ENCODE results near the gene EPGN. TPM values are rescaled to one million over a fixed set of nuclear protein-coding genes. Genes with fewer than 3 reads are reported as not detected.

The EPGN gene
- polyA plus RNA-seq, 1 donor (not counting 4 experiments of a cell fraction or from before 2014, with no cell fraction given), result 330 TPM

DNA sequence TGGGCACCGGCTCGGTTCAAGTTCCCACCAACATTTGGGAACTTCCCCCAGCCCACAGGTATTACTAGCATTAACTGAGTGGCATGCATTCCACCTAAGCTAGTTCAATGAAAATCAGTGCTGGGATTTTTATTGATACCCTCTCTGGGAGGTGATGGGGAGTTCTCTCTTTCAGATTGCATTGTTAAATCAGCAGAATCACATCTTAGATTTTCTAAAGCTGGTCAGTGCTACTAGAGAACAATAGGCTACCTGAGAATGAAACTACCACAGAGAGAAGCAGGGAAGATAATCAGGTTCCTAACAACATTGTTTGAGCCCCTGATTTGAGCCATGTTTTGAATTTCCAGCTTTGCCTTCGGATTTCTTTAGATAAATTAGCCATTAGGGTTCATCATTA is 16.0 kb downstream of the EPGN start:
- H3K79me2 ChIP-seq (ENCODE audit: control insufficient read depth, insufficient read depth, low read length), result no peaks in the 10 kb centered on the region
- DNase-seq (ENCODE audit: low read depth, low spot score) (no peak), FAIRE-seq (no peak)
- H3K4me1 ChIP-seq (ENCODE audit: control insufficient read depth, extremely low read depth, insufficient read depth, low read length), result peaks cover 46% of the 10 kb centered on the region
- no peak overlapping the region for H2AFZ ChIP-seq (ENCODE audit: control insufficient read depth, low read length)
- no peak overlapping the region for H3K4me2 ChIP-seq (ENCODE audit: control insufficient read depth, extremely low read depth, insufficient read depth, low read depth, low read length)
- H3K27me3 ChIP-seq (ENCODE audit: control insufficient read depth, extremely low read depth, insufficient read depth, low read length), result no peaks in the 10 kb centered on the region
- H3K27ac ChIP-seq (ENCODE audit: control insufficient read depth, insufficient read depth, low read length), result no peak overlapping the region
- H3K36me3 ChIP-seq (ENCODE audit: control insufficient read depth in 2 of 2, extremely low read depth in 1 of 2, insufficient read depth in 2 of 2, low read length in 2 of 2), result peaks cover 0 to 1% of the 10 kb centered on the region in 2 experiments
- no peaks in the 10 kb centered on the region for H3K9me1 ChIP-seq (ENCODE audit: control insufficient read depth, extremely low read depth, insufficient read depth, low read length)
- H3K9me3 ChIP-seq (ENCODE audit: control insufficient read depth, low read depth, low read length), result no peaks in the 10 kb centered on the region
- H3K4me3 ChIP-seq (ENCODE audit: control insufficient read depth in 2 of 3, extremely low read depth in 1 of 3, insufficient read depth in 2 of 3, low read depth in 1 of 3, low read length in 3 of 3), result no peak overlapping the region
- H3K9ac ChIP-seq (ENCODE audit: control insufficient read depth, extremely low read depth, insufficient read depth, low read length), result no peak overlapping the region
- TF ChIP-seq EZH2 (IDR thresholded peaks at IDR 0.05; ENCODE audit: low read length), result no peak
- TF ChIP-seq, protein P1, sequence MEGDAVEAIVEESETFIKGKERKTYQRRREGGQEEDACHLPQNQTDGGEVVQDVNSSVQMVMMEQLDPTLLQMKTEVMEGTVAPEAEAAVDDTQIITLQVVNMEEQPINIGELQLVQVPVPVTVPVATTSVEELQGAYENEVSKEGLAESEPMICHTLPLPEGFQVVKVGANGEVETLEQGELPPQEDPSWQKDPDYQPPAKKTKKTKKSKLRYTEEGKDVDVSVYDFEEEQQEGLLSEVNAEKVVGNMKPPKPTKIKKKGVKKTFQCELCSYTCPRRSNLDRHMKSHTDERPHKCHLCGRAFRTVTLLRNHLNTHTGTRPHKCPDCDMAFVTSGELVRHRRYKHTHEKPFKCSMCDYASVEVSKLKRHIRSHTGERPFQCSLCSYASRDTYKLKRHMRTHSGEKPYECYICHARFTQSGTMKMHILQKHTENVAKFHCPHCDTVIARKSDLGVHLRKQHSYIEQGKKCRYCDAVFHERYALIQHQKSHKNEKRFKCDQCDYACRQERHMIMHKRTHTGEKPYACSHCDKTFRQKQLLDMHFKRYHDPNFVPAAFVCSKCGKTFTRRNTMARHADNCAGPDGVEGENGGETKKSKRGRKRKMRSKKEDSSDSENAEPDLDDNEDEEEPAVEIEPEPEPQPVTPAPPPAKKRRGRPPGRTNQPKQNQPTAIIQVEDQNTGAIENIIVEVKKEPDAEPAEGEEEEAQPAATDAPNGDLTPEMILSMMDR (optimal IDR thresholded peaks at IDR 0.05 in 1 of 3, IDR thresholded peaks at IDR 0.05 in 1 of 3, conservative IDR thresholded peaks at IDR 0.05 in 1 of 3; ENCODE audit: extremely low read depth in 1 of 3, insufficient read depth in 2 of 3, low read length in 3 of 3), result no peak
- dilution Hi-C loops (cut with MboI; ENCODE audit: extremely low pct_ligation_motif_present, low sequenced_read_pairs), result no loop called here
- H4K20me1 ChIP-seq (ENCODE audit: control insufficient read depth, extremely low read depth, insufficient read depth, low read length), result no peaks in the 10 kb centered on the region

DNA sequence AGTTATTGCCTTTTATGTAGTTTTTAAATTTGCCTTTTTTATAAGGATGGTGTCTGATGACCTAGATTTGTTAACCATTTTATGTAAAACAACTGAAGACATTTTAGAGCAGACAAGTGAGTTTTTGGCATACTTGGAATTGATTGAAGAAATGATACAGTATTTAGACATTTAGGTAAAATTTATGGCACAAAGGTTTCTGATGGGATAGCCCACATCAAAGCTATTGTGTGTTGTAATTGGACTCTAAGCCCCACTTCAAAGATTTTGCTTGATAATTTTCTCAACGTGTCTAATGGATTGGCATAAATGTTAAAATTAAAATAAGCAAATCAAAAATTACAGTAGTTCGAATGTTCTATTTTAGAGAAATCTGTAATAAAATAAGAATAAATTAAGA is 17.6 kb downstream of the EPGN start:
- FAIRE-seq (no peak), DNase-seq (ENCODE audit: low read depth, low spot score) (no peak)
- Histone ChIP-seq H3K27me3 (ENCODE audit: control insufficient read depth, extremely low read depth, insufficient read depth, low read length) (no peaks in the 10 kb centered on the region), H3K9me1 (ENCODE audit: control insufficient read depth, extremely low read depth, insufficient read depth, low read length) (no peaks in the 10 kb centered on the region), H3K79me2 (ENCODE audit: control insufficient read depth, insufficient read depth, low read length) (no peaks in the 10 kb centered on the region), H3K4me2 (ENCODE audit: control insufficient read depth, extremely low read depth, insufficient read depth, low read depth, low read length) (no peak overlapping the region), H3K36me3 (ENCODE audit: control insufficient read depth in 2 of 2, extremely low read depth in 1 of 2, insufficient read depth in 2 of 2, low read length in 2 of 2) (peaks cover 0 to 1% of the 10 kb centered on the region in 2 experiments), H4K20me1 (ENCODE audit: control insufficient read depth, extremely low read depth, insufficient read depth, low read length) (no peaks in the 10 kb centered on the region), H3K27ac (ENCODE audit: control insufficient read depth, insufficient read depth, low read length) (no peak overlapping the region), H3K9me3 (ENCODE audit: control insufficient read depth, low read depth, low read length) (no peaks in the 10 kb centered on the region), H3K4me3 (ENCODE audit: control insufficient read depth in 2 of 3, extremely low read depth in 1 of 3, insufficient read depth in 2 of 3, low read depth in 1 of 3, low read length in 3 of 3) (no peak overlapping the region), H3K4me1 (ENCODE audit: control insufficient read depth, extremely low read depth, insufficient read depth, low read length) (peaks cover 32% of the 10 kb centered on the region), H2AFZ (ENCODE audit: control insufficient read depth, low read length) (no peak overlapping the region), H3K9ac (ENCODE audit: control insufficient read depth, extremely low read depth, insufficient read depth, low read length) (no peak overlapping the region)
- dilution Hi-C loops (cut with MboI; ENCODE audit: extremely low pct_ligation_motif_present, low sequenced_read_pairs), result no loop called here
- TF ChIP-seq EZH2 (IDR thresholded peaks at IDR 0.05; ENCODE audit: low read length), result no peak
- TF ChIP-seq, protein P1 (optimal IDR thresholded peaks at IDR 0.05 in 1 of 3, IDR thresholded peaks at IDR 0.05 in 1 of 3, conservative IDR thresholded peaks at IDR 0.05 in 1 of 3; ENCODE audit: extremely low read depth in 1 of 3, insufficient read depth in 2 of 3, low read length in 3 of 3), result no peak
